DND-41 (cell line): ENCODE measurements around the gene TBC1D30.

Experiments used
- EZH2 ChIP-seq: IDR thresholded peaks from 3 replicates; pipeline ENCODE4 v1.6.1; 2012; ENCODE audit warnings: borderline replicate concordance, low read depth, mild to moderate bottlenecking, moderate library complexity, low read length, inconsistent platforms; ENCODE audit not compliant: severe bottlenecking
- TF ChIP-seq, protein P1 (sequence below): IDR thresholded peaks from 2 replicates; pipeline ENCODE4 v1.5.1; 2012; ENCODE audit warnings: borderline replicate concordance, low read length, moderate library complexity, mild to moderate bottlenecking; ENCODE audit not compliant: poor library complexity, severe bottlenecking; ENCODE audit errors: extremely low read depth

DNA sequence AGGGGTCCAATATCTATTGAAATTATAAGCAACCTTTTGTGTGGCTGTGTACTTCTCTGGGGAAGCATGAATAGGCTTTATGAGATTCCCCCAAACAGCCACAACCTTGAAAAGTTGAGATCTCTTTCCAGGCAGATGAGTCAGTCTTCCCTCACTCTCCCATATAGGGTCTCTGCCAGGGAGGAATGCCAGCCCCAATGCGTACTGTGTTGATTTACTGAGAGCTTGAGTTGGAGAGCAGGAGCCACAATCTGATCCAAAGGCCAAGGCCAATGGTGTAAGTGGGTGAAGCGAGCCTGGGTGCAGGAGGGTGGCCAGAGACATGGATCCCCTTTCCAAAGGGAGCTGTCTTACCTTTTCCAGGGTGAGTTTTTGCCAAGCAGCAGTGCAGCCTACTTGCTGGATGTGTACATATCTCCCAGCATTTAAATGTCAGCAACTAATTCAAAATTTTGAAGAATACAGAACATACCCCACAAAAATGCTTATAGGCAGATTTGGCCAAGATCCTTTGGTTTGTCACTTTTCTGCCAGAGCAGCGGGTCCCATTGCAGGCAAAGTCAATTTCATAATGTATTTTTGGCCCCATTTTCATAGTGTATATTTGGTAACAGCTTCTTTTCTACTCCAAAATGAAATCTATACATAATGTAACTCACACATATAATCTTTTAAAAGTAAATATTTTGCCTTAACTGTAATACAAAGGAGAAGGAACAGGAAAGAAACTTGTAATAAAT, 88.2 kb downstream of the TBC1D30 start:
- TF ChIP-seq, protein P1, sequence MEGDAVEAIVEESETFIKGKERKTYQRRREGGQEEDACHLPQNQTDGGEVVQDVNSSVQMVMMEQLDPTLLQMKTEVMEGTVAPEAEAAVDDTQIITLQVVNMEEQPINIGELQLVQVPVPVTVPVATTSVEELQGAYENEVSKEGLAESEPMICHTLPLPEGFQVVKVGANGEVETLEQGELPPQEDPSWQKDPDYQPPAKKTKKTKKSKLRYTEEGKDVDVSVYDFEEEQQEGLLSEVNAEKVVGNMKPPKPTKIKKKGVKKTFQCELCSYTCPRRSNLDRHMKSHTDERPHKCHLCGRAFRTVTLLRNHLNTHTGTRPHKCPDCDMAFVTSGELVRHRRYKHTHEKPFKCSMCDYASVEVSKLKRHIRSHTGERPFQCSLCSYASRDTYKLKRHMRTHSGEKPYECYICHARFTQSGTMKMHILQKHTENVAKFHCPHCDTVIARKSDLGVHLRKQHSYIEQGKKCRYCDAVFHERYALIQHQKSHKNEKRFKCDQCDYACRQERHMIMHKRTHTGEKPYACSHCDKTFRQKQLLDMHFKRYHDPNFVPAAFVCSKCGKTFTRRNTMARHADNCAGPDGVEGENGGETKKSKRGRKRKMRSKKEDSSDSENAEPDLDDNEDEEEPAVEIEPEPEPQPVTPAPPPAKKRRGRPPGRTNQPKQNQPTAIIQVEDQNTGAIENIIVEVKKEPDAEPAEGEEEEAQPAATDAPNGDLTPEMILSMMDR, result no peak
- TF ChIP-seq EZH2, result no peak
